ENCODE data around the gene OR6C65.

GRCh38 chr12:55446326-55446725, 46.0 kb downstream of the OR6C65 start:
- TF ChIP-seq POLR2A (IDR thresholded peaks at IDR 0.05; ENCODE audit: low read depth, low read length) (no peak), TAF1 (IDR thresholded peaks at IDR 0.05; ENCODE audit: borderline replicate concordance, low read depth, low read length) (no peak)

All from GM12892 (cell line).